HFFc6 (cell line): Measurements from ENCODE around the gene HOMER2. TPM values are rescaled to one million over a fixed set of nuclear protein-coding genes. Genes with fewer than 3 reads are reported as not detected.

ENCODE experiments used
- DNase-seq: peaks from one replicate; pipeline ENCODE4 v3.0.0-alpha.2; 2018
- H3K27ac Mint-ChIP-seq: 2 replicates; pipeline ENCODE4 v1.8.0; 2020; ENCODE audit warnings: mild to moderate bottlenecking, mixed read lengths
- H3K27me3 Mint-ChIP-seq: 2 replicates; pipeline ENCODE4 v1.8.0; 2021; ENCODE audit warnings: mild to moderate bottlenecking, moderate library complexity, mixed read lengths; ENCODE audit not compliant: insufficient read depth
- H3K36me3 Mint-ChIP-seq: 2 replicates; pipeline ENCODE4 v1.8.0; 2021; ENCODE audit warnings: low read depth, mixed read lengths
- H3K4me1 Mint-ChIP-seq: 2 replicates; pipeline ENCODE4 v1.8.0; 2020; ENCODE audit warnings: low read depth, mixed read lengths
- H3K4me3 Mint-ChIP-seq: 2 replicates; pipeline ENCODE4 v1.8.0; 2020; ENCODE audit warnings: mild to moderate bottlenecking, moderate library complexity, mixed read lengths
- H3K9me3 Mint-ChIP-seq: 2 replicates; pipeline ENCODE4 v1.8.0; 2020; ENCODE audit warnings: mild to moderate bottlenecking, mixed read lengths
- CTCF ChIP-seq: fragments of 200-600 bp; sonication (generic); IDR thresholded peaks from 2 replicates; pipeline ENCODE4 v1.5.0; 2021; ENCODE audit warnings: antibody characterized with exemption, mild to moderate bottlenecking
- total RNA-seq, 6 experiments: library from RNA; stranded (reverse); fragmentation: NEBNext Ultra II Directional; extraction: Animal tissue kit (Norgen Biotek cat#: 25700); gene quantifications; 2 replicates in 1 of 6; 3 replicates in 5 of 6; pipeline ENCODE4 v1.2.3, GENCODE V29; 2021

HOMER2 gene
- total RNA-seq, 6 experiments from 2014 or later: 0.19 to 1.4 (median 0.86) TPM

DNA sequence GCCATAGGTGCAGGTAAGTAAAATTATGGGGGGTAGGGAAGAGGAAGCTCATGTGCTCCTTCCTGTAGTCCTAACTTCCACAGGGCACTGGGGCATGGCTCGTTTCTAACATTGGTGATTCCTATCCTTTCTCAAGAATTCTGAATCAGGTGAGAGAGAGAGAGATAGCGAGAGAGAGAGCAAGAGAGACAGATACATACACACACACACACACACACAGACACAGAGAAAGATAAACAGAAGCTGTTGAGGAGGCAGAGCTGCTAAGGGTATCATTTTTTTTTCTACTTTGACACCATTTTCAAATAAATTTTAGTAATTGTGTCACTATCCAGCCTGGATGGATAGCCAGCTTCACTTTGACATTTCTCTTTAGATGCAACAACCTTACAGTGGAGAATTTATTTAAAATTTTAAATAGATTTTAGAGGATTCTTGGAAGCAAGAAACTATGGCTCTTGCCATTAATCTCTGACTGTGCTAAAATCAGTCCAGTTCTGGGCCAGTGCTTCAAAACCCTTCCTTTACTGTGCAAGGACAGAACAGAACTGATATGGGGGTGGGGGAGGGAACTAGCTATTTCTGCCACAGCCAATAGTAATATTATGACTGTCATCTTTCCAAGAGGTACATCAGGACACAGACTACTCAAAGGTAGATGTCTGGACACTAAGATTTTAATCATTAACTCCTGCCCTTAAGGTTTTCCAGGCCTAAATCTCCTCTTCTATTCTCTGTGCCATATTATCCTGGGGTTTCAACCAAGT lies 18.9 kb upstream of the HOMER2 start:
- H3K27me3 Mint-ChIP-seq: peaks cover 6% of the 10 kb centered on the region
- TF ChIP-seq CTCF: no peak
- no peak overlapping the region for H3K4me3 Mint-ChIP-seq
- no peaks in the 10 kb centered on the region for H3K36me3 Mint-ChIP-seq
- peaks cover 6% of the 10 kb centered on the region; the same call in 1 of the 2 replicates for H3K4me1 Mint-ChIP-seq
- no peak overlapping the region for H3K27ac Mint-ChIP-seq
- H3K9me3 Mint-ChIP-seq: no peaks in the 10 kb centered on the region
- no peak for DNase-seq

GRCh38 chr15:82970696-82971095 lies 18.2 kb upstream of the HOMER2 start:
- no peak for DNase-seq
- Mint-ChIP-seq H3K4me3 (no peak overlapping the region), H3K27me3 (peaks cover 6% of the 10 kb centered on the region), H3K9me3 (no peaks in the 10 kb centered on the region), H3K4me1 (peaks cover 6% of the 10 kb centered on the region; the same call in 1 of the 2 replicates), H3K27ac (no peak overlapping the region), H3K36me3 (no peaks in the 10 kb centered on the region)
- TF ChIP-seq CTCF: no peak

DNA sequence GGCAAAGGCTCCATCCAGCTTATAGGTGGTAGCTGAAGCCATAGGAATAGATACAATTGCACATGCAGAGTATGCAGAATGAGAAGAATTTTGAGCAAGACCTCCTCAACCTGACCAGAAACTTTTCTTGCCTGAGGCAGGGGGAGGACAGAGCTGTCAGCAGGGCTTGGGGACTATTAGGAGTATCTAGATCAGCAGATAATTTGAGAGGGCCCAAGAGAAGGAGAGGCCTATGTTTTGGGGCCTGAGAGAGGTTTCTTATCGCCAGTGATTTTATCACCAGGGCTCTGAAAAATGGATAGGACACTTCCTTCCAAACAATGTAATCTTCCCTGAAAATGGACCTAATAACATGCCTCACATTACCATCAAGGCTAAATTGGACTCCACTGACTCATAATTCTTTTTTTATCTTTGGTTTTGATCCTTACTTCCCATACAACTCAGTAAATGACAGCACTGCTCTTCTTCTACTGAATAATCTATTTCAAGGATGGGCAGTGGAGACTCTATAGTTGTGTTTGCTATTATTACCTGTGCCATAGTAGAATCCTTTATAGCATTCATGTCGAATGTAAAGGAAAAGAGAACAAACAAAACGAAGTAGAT lies 17.7 kb upstream of the HOMER2 start:
- H3K36me3 Mint-ChIP-seq: no peaks in the 10 kb centered on the region
- no peak for TF ChIP-seq CTCF
- no peak overlapping the region for H3K4me3 Mint-ChIP-seq
- peaks cover 6% of the 10 kb centered on the region; the same call in 1 of the 2 replicates for H3K4me1 Mint-ChIP-seq
- H3K27ac Mint-ChIP-seq: no peak overlapping the region
- peaks cover 10% of the 10 kb centered on the region for H3K27me3 Mint-ChIP-seq
- no peaks in the 10 kb centered on the region for H3K9me3 Mint-ChIP-seq
- DNase-seq: no peak

- no peak for DNase-seq
- Mint-ChIP-seq H3K4me1 (peaks cover 6% of the 10 kb centered on the region; the same call in 1 of the 2 replicates), H3K27ac (no peak overlapping the region), H3K4me3 (no peak overlapping the region), H3K27me3 (peaks cover 10% of the 10 kb centered on the region), H3K36me3 (no peaks in the 10 kb centered on the region), H3K9me3 (no peaks in the 10 kb centered on the region)
- no peak for TF ChIP-seq CTCF
Measured at GRCh38 chr15:82969353-82969752, 16.8 kb upstream of the HOMER2 start.

DNA sequence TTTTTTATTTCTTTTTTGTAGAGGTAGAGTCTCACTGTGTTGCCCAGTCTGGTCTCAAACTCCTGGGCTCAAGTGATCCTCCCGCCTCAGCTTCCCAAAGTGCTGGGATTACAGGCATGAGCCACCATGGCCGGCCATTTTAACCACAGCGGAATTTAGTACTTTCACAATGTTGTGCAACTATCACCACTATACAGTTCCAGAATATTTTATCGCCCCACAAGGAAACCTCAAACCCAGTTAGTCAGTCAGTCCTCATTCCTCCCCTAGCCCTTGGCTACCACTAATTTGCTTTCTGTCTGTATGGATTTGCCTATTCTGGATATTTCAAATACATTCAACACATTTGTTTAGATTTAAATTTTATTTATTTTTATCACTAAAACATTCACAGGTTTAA lies 15.5 kb upstream of the HOMER2 start:
- H3K27me3 Mint-ChIP-seq: peaks cover 12% of the 10 kb centered on the region
- H3K36me3 Mint-ChIP-seq: no peaks in the 10 kb centered on the region
- no peak for TF ChIP-seq CTCF
- peak; percentile 56 for DNase-seq
- H3K4me3 Mint-ChIP-seq: no peak overlapping the region
- no peak overlapping the region for H3K27ac Mint-ChIP-seq
- H3K4me1 Mint-ChIP-seq: peaks cover 6% of the 10 kb centered on the region; the same call in 1 of the 2 replicates
- H3K9me3 Mint-ChIP-seq: no peaks in the 10 kb centered on the region
